GM13977 (cell line): ENCODE measurements around the gene GSG1L.

Experiments
- DNase-seq: peaks from one replicate; pipeline ENCODE4 v3.0.0; 2012; ENCODE audit warnings: low spot score
- CTCF ChIP-seq: IDR thresholded peaks from 2 replicates; pipeline ENCODE4 v1.5.1; 2012; ENCODE audit warnings: mild to moderate bottlenecking, control low read depth; ENCODE audit not compliant: insufficient read depth; ENCODE audit errors: extremely low read depth, missing control alignments
- in situ Hi-C: fragments of 300-500 bp; cut with MboI; formaldehyde crosslinking; loops from one replicate; pipeline ENCODE4 v1.12.0; 2022; ENCODE audit warnings: low sequenced_read_pairs, low pct_unique_long_range_greater_than_20kb, mixed read lengths, inconsistent platforms; ENCODE audit not compliant: unreplicated experiment

GSG1L gene

GRCh38 chr16:27793249-27793622, 270.3 kb downstream of the GSG1L start:
- no peak for DNase-seq
- no peak for TF ChIP-seq CTCF
- in situ Hi-C loops = no loop called here

GRCh38 chr16:27792486-27793248, 270.8 kb downstream of the GSG1L start:
- DNase-seq = no peak
- in situ Hi-C loops = no loop called here
- no peak for TF ChIP-seq CTCF

- no peak for TF ChIP-seq CTCF
- DNase-seq = no peak
- in situ Hi-C loops = no loop called here
Observed at GRCh38 chr16:27791404-27791719, 272.2 kb downstream of the GSG1L start.

GRCh38 chr16:27790546-27791403, 272.7 kb downstream of the GSG1L start:
- TF ChIP-seq CTCF = no peak
- in situ Hi-C loops = no loop called here
- no peak for DNase-seq

- DNase-seq = no peak
- in situ Hi-C loops = no loop called here
- no peak for TF ChIP-seq CTCF
Observed at GRCh38 chr16:27789595-27790241, 273.8 kb downstream of the GSG1L start.

- in situ Hi-C loops = no loop called here
Observed at GRCh38 chr16:27789150-27789549, 274.4 kb downstream of the GSG1L start.

More at GRCh38 chr16:27789150-27789549, 274.4 kb downstream of the GSG1L start:
- no peak for DNase-seq
- TF ChIP-seq CTCF = no peak
